AG04450 (cell line): ENCODE measurements around the gene DDX10. TPM values are rescaled to one million over a fixed set of nuclear protein-coding genes. Genes with fewer than 3 reads are reported as not detected.

Experiments
- CTCF ChIA-PET: fragments of 300-600, 350-600 bp; formaldehyde crosslinking; extraction: SDS; loops from one replicate; lab custom pipeline; 2022; ENCODE audit warnings: antibody characterized with exemption, inconsistent platforms; lab: Charles Lee
- POLR2A ChIA-PET: fragments of 350-600 bp; formaldehyde crosslinking; extraction: SDS; loops from one replicate; lab custom pipeline; 2021; ENCODE audit warnings: antibody characterized with exemption, inconsistent platforms; lab: Yijun Ruan, JAX
- DNase-seq: peaks from one replicate; pipeline ENCODE4 v3.0.0-alpha.2; 2011; ENCODE audit warnings: low read depth, low spot score
- H3K27ac ChIP-seq: one replicate; pipeline ENCODE4 v1.5.1; 2012; ENCODE audit warnings: low read depth, low read length, control low read depth
- H3K27me3 ChIP-seq: one replicate; pipeline ENCODE4 v1.6.0; 2012; ENCODE audit warnings: low read length; ENCODE audit not compliant: control insufficient read depth, insufficient read depth
- H3K4me3 ChIP-seq: 2 replicates; pipeline ENCODE4 v1.5.1; 2011; ENCODE audit warnings: mild to moderate bottlenecking, low read depth, low read length, control low read depth
- H3K9me3 ChIP-seq: 2 replicates; pipeline ENCODE4 v1.5.1; 2012; ENCODE audit warnings: low read length; ENCODE audit not compliant: control insufficient read depth, insufficient read depth
- polyA plus RNA-seq: library from polyadenylated mRNA; depleted of rRNA; stranded (reverse); fragments of >200 nt; gene quantifications from 2 replicates; pipeline ENCODE4 v1.2.3, GENCODE V29; 2011
- TF ChIP-seq, protein P1 (sequence below): IDR thresholded peaks from 2 replicates; pipeline ENCODE4 v1.5.1; 2011; ENCODE audit warnings: low read depth, low read length, control low read depth, inconsistent platforms

The DDX10 gene
- polyA plus RNA-seq, 1 experiment = 27.1 TPM

DNA sequence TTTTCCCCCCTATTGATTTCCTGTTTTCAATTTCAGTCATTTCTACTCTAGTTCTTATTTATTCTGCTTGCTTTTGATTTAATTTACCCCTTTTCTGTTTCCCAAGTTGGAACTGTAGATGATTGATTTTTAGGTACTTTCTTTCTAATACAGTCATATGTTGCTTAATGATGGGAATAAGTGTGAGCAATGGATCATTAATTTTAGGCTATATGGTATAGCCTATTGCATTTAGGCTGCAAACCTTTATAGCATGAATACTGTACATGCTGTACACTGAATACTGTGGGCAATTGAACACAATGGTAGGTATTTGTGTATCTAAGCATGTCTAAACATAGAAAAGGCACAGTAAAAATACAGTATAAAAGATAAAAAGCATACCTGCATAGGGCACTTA lies 44.9 kb downstream of the DDX10 start:
- Histone ChIP-seq H3K4me3 (no peak overlapping the region), H3K27me3 (no peaks in the 10 kb centered on the region), H3K9me3 (peaks cover 9% of the 10 kb centered on the region; the same call in 1 of the 2 replicates), H3K27ac (no peak overlapping the region)
- CTCF ChIA-PET = interaction anchor here (0.6 to 1.6 kb wide), 2 partner anchors 11 to 162 kb away, joined by 3 to 5 read pairs; no protein-coding TSS in a partner anchor
- POLR2A ChIA-PET = no interaction called here
- TF ChIP-seq, protein P1, sequence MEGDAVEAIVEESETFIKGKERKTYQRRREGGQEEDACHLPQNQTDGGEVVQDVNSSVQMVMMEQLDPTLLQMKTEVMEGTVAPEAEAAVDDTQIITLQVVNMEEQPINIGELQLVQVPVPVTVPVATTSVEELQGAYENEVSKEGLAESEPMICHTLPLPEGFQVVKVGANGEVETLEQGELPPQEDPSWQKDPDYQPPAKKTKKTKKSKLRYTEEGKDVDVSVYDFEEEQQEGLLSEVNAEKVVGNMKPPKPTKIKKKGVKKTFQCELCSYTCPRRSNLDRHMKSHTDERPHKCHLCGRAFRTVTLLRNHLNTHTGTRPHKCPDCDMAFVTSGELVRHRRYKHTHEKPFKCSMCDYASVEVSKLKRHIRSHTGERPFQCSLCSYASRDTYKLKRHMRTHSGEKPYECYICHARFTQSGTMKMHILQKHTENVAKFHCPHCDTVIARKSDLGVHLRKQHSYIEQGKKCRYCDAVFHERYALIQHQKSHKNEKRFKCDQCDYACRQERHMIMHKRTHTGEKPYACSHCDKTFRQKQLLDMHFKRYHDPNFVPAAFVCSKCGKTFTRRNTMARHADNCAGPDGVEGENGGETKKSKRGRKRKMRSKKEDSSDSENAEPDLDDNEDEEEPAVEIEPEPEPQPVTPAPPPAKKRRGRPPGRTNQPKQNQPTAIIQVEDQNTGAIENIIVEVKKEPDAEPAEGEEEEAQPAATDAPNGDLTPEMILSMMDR = no peak
- DNase-seq = no peak

DNA sequence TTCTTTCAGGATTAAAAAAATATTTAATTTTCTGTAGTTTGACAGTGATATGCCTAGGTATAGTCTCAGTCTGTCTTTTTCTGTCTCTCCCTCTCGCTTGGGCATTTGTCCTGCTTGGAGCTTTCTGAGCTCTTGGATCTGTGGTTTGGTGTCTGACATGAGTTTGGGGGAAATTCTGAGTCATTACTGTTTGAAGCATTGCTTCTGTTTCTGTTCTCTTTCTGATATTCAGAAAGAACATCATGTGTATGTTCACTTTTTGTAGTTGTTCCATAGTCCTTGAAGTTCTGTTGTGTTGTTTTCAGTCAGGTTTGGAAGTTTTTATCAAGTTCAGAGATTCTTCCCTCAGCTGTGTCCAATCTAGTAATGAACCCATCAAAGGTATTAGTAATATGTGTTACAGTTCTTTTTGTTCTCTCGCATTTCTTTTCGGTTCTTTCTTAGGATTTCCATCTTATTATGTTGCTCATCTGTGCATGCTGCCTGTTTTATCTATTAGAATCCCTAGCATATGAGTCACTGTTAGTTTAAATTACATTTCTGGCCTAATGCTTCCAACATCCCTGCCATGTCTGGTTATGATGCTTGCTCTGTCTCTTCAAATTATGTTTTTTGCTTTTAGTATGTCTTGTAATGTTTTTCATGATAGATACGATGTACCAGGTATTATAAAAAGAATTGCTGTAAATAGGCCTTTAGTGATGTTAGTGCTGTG lies 48.4 kb downstream of the DDX10 start:
- Histone ChIP-seq H3K27me3 (no peaks in the 10 kb centered on the region), H3K27ac (no peak overlapping the region), H3K4me3 (no peak overlapping the region), H3K9me3 (peaks cover 9% of the 10 kb centered on the region; the same call in 1 of the 2 replicates)
- ChIA-PET POLR2A (no interaction called here), CTCF (interaction anchor here (1.2 kb wide), 1 partner anchor 15 kb away, joined by 4 read pairs; no protein-coding TSS in a partner anchor)
- DNase-seq = no peak
- TF ChIP-seq, protein P1 = no peak

DNA sequence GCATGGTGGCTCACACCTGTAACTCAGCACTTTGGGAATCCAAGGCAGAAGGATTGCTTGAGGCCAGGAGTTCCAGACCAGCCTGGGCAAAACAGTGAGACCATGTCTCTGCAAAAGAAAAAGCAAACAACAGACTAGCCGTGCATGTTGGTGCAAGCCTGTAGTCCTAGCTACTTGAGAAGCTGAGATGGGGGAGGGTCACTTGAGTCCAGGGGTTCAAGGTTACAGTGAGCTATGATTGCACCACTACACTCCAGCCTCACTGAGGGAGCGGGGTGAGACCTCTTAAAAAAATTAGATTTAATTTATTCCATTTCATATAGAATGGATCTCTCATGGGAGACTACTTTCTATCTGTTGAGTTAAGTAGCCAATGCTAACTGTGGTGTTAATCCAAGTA lies 50.4 kb downstream of the DDX10 start:
- Histone ChIP-seq H3K9me3 (peaks cover 6% of the 10 kb centered on the region; the same call in 1 of the 2 replicates), H3K4me3 (no peak overlapping the region), H3K27me3 (no peaks in the 10 kb centered on the region), H3K27ac (no peak overlapping the region)
- ChIA-PET CTCF (interaction anchor here (1.2 kb wide), 1 partner anchor 156 kb away, joined by 3 read pairs; no protein-coding TSS in a partner anchor), POLR2A (no interaction called here)
- TF ChIP-seq, protein P1 = no peak
- no peak for DNase-seq

DNA sequence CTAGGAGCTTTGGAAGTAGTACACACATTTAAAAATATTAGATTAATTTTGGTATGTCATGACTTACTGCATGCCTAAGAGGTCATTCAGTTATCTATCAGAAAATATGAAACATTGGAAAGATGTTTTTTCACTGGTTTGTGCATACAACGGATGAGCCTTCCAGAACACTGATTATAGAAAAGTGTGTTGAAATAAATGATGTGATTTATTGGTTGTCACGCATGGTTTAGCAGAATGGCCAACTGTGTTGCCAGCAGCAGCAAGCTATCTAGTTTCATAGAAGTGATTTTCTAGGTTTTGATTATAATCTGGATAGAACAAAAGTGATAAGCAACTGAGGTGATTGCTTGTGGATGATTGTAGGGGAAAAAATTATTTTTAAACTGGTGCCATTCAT lies 53.6 kb downstream of the DDX10 start:
- CTCF ChIA-PET = interaction anchor here (0.5 to 1.0 kb wide), 2 partner anchors 21 to 230 kb away, joined by 4 read pairs; no protein-coding TSS in a partner anchor
- DNase-seq = no peak
- Histone ChIP-seq H3K9me3 (no peaks in the 10 kb centered on the region), H3K27me3 (no peaks in the 10 kb centered on the region), H3K4me3 (no peak overlapping the region), H3K27ac (no peak overlapping the region)
- POLR2A ChIA-PET = no interaction called here
- TF ChIP-seq, protein P1 = no peak
